Measurements from ENCODE around the gene STRIP2. TPM values are rescaled to one million over a fixed set of nuclear protein-coding genes. Genes with fewer than 3 reads are reported as not detected.

The STRIP2 gene
- 5.8 to 8.9 TPM (median 7.4 TPM) in 5 replicates for total RNA-seq (2022; extraction: Qiagen RNA extraction; ENCODE audit: low read depth)

GRCh38 chr7:129433847-129434674 lies at the start of gene STRIP2:
STRIP2 (plus strand) TSS chr7:129434432; CDS start chr7:129434473, 41 bp downstream.

GRCh38 chr7:129501760-129502707 lies 67.8 kb downstream of the STRIP2 start, which contains the start of gene SMKR1:
SMKR1 (plus strand) TSS chr7:129502531; CDS start chr7:129502825, 294 bp downstream.

Other genes starting within 250 kb of the STRIP2 start
- gene SMO, start 245.8 kb upstream of the STRIP2 start, total RNA-seq (2022; extraction: Qiagen RNA extraction; ENCODE audit: low read depth): 14.3 to 19.3 TPM (median 16.6 TPM) in 5 replicates
- gene AHCYL2, start 209.4 kb upstream of the STRIP2 start, total RNA-seq (2022; extraction: Qiagen RNA extraction; ENCODE audit: low read depth): 5.2 to 7.1 TPM (median 6.6 TPM) in 5 replicates
- 7.1 to 14.0 TPM (median 12.9 TPM) in 5 replicates for gene SMKR1, start 68.1 kb downstream of the STRIP2 start, total RNA-seq (2022; extraction: Qiagen RNA extraction; ENCODE audit: low read depth)
- gene NRF1, start 177.3 kb downstream of the STRIP2 start, total RNA-seq (2022; extraction: Qiagen RNA extraction; ENCODE audit: low read depth): 10.4 to 13.0 TPM (median 11.8 TPM) in 5 replicates